Ovary (tissue), 10 donors: Measurements from ENCODE around the gene ENTPD7. TPM values are rescaled to one million over a fixed set of nuclear protein-coding genes. Genes with fewer than 3 reads are reported as not detected.

ENCODE experiments used
- DNase-seq, 5 donors: peaks; one replicate each; pipeline ENCODE4 v3.0.0-alpha.2; 2019 to 2020
- H3K27ac ChIP-seq, 2 donors: fragments of 200-600 bp; one replicate each; pipeline versions ENCODE4 v1.5.1 to v1.8.0; 2019 to 2022
- H3K27me3 ChIP-seq: fragments of 200-600 bp; one replicate; pipeline ENCODE4 v1.8.0; 2022
- H3K36me3 ChIP-seq: fragments of 200-600 bp; sonication (generic); one replicate; pipeline ENCODE4 v1.5.1; 2019
- H3K4me1 ChIP-seq: one replicate; pipeline ENCODE4 v1.8.1; 2013; ENCODE audit warnings: mild to moderate bottlenecking, moderate library complexity; ENCODE audit not compliant: insufficient read depth
- H3K4me3 ChIP-seq: fragments of 200-600 bp; sonication (generic); one replicate; pipeline ENCODE4 v1.5.1; 2017
- H3K9me3 ChIP-seq, 2 donors: fragments of 200-600 bp in 1 of 2; sonication (generic) in 1 of 2; one replicate each; pipeline versions ENCODE4 v1.5.1 to v1.8.1; 2013 to 2019; ENCODE audit warnings: mild to moderate bottlenecking in 1 of 2, moderate library complexity in 1 of 2
- EP300 ChIP-seq: sonication (generic); formaldehyde crosslinking; IDR thresholded peaks from one replicate; pipeline ENCODE4 v1.6.1; 2017; ENCODE audit warnings: antibody characterized with exemption
- POLR2A ChIP-seq: fragments of 450-650 bp; IDR thresholded peaks from one replicate; pipeline ENCODE4 v1.6.1; 2017; ENCODE audit warnings: antibody characterized with exemption, mild to moderate bottlenecking, moderate library complexity
- WGBS, 3 donors: extraction: QIAGEN DNeasy Blood & Tissue Kit in 1 of 3; methylation state at CpG; one replicate each; pipeline versions ENCODE4 v1.1.5 to v1.1.7; 2013 to 2017; 5-methylcytosine and 5-hydroxymethylcytosine counted together
- intact Hi-C, 4 donors: fragments of 100-400 bp; cut with DNase I; formaldehyde crosslinking; loops; one replicate each; pipeline versions ENCODE4 v1.11.0 to v1.15.1; 2022 to 2023
- long read RNA-seq, 3 donors: library from polyadenylated mRNA in 2 of 3; unstranded in 2 of 3; transcript quantifications; one replicate each; pipeline ENCODE4 v2.0.0 and lab custom pipeline, GENCODE V29; 2021 to 2026
- polyA plus RNA-seq, 2 donors: library from polyadenylated mRNA; stranded (reverse); fragments of 200-250 nt in 1 of 2; fragments of 350-450 nt in 1 of 2; fragmentation: Illumina TruSeq in 1 of 2; extraction: RNeasy Lipid Tissue Mini Kit (QIAGEN cat#74804) in 1 of 2; gene quantifications; one replicate each; pipeline ENCODE4 v1.2.3, GENCODE V29; 2013 to 2014
- total RNA-seq, 7 donors: library from RNA; depleted of rRNA in 2 of 7; stranded (reverse); fragments of >200 nt in 2 of 7; fragmentation: NEBNext Ultra II Directional in 3 of 7; extraction: Animal tissue kit (Norgen Biotek cat#: 25700) in 3 of 7; gene quantifications; one replicate each; pipeline versions ENCODE4 v1.1.0 to v1.2.4, GENCODE V29; 2016 to 2023
- TF ChIP-seq, protein P1 (sequence below), 3 donors: fragments of 450-650 bp in 2 of 3; fragments of 200-600 bp in 1 of 3; IDR thresholded peaks; one replicate each; pipeline versions ENCODE4 v1.5.1 to v1.8.0; 2016 to 2022; ENCODE audit warnings: antibody characterized with exemption in 3 of 3, mild to moderate bottlenecking in 1 of 3
- donor health status: DM: no; HTN: no; CAD: no; lungs with moderate emphysema.
- donor health status: DM: no; HTN: no; CAD: no.
- donor health status: Bipolar disorder and iron deficiency.
- donor health status: DM: yes; HTN: yes; CAD: no.
- donor health status: DM: no; HTN: no; CAD: no.
- donor health status: DM: yes; HTN: yes; CAD: no.

Gene ENTPD7
- 1 to 10 TPM; 2.1 to 7.6 (median 5.3) TPM for total RNA-seq
- 1 to 10 TPM; 1.1 to 8.8 TPM for polyA plus RNA-seq
- long read RNA-seq, donor 1, partial matches to known transcripts, result 1 of 2 reads
- long read RNA-seq, donor 1, other reads (novel, unspliced or antisense), result 1 of 2 reads
- long read RNA-seq, donor 2, result 0 reads
- long read RNA-seq, donor 3, transcript ENTPD7-201 (13 exons, 3,550 nt), result major isoform, 5 of 8 reads
- long read RNA-seq, donor 3, partial matches to known transcripts, result 0 of 8 reads
- long read RNA-seq, donor 3, other reads (novel, unspliced or antisense), result 3 of 8 reads

GRCh38 chr10:99659031-99659867, at the start of gene ENTPD7:
ENTPD7 (plus strand) TSS chr10:99659509; CDS start chr10:99659957, 448 bp downstream.
- Histone ChIP-seq H3K27me3 (no peaks in the 10 kb centered on the region), H3K4me1 (peaks cover 6% of the 10 kb centered on the region), H3K4me3 (peak within 1 kb of the TSS; percentile 83), H3K27ac (no peak within 1 kb of the TSS), H3K9me3 (no peaks in the 10 kb centered on the region), H3K36me3 (no peaks in the 10 kb centered on the region)
- TF ChIP-seq POLR2A, result no peak
- no peak for TF ChIP-seq EP300
- TF ChIP-seq, protein P1, sequence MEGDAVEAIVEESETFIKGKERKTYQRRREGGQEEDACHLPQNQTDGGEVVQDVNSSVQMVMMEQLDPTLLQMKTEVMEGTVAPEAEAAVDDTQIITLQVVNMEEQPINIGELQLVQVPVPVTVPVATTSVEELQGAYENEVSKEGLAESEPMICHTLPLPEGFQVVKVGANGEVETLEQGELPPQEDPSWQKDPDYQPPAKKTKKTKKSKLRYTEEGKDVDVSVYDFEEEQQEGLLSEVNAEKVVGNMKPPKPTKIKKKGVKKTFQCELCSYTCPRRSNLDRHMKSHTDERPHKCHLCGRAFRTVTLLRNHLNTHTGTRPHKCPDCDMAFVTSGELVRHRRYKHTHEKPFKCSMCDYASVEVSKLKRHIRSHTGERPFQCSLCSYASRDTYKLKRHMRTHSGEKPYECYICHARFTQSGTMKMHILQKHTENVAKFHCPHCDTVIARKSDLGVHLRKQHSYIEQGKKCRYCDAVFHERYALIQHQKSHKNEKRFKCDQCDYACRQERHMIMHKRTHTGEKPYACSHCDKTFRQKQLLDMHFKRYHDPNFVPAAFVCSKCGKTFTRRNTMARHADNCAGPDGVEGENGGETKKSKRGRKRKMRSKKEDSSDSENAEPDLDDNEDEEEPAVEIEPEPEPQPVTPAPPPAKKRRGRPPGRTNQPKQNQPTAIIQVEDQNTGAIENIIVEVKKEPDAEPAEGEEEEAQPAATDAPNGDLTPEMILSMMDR (IDR thresholded peaks at IDR 0.05), result peak in 2 of 3 donors; percentile 58 to 66
- 0 to 1% (median 0%) methylated on average over 59 to 71 of the region's 71 CpGs for WGBS, 3 donors
- DNase-seq, result peak; percentile 87 to 93 (median 90)
- intact Hi-C loops, result no loop called here

DNA sequence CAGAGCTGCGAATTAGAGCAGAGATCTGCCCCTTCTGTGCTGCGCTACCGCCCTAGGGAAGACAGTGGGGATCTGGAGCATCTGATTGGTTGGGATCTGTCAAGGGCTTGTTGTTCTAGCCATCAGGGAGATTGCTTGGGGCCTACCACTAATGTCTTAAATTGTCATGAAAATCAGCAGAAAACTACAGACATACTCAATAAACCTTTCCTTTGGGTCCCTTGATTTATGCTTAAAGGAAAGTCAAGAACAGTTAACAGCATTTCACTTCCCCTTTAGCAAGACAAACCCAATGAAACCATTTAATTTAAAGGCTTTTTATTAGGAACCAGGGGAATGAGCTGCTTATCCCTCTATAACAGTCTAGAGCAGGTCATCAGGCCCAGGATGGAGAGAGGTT, 49.1 kb upstream of the ENTPD7 start:
- DNase-seq, result no peak
- H3K27ac ChIP-seq, result no peak overlapping the region
- no peak for TF ChIP-seq POLR2A
- no peaks in the 10 kb centered on the region for H3K36me3 ChIP-seq
- no peaks in the 10 kb centered on the region for H3K27me3 ChIP-seq
- no peak overlapping the region for H3K4me3 ChIP-seq
- H3K9me3 ChIP-seq, result no peaks in the 10 kb centered on the region
- 87 to 89% (median 88%) methylated on average over 3 of the region's 3 CpGs for WGBS, 3 donors
- no peaks in the 10 kb centered on the region for H3K4me1 ChIP-seq
- intact Hi-C loops, result loop anchor here in 3 of 4 donors (5.0 to 10.0 kb wide), 3 partner anchors 175 to 215 kb away; partner anchors contain the start of gene GOT1 (in 2 of the 3)

DNA sequence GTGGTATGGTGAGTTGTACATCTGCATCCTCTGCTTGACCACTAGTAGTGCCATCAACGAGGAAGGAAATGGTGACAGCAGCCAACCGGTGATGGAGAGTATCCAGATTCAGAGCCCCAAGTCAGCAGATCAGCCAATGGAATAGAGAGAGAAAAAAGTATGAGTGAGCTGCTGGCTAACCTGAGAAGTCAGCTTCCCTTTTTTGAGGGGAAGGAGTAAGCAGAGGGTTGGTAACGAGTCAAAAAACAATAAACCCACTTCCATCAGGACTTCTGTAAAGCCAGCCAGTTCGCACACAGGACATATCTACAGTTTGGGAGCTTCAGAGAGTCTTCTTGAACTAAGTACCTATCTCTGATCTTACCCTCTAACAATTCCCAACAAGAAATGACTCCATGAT, 48.0 kb upstream of the ENTPD7 start:
- Histone ChIP-seq H3K9me3 (no peaks in the 10 kb centered on the region), H3K27ac (no peak overlapping the region), H3K4me1 (no peaks in the 10 kb centered on the region), H3K36me3 (no peaks in the 10 kb centered on the region), H3K27me3 (no peaks in the 10 kb centered on the region), H3K4me3 (no peak overlapping the region)
- no peak for DNase-seq
- TF ChIP-seq POLR2A (no peak), EP300 (no peak)
- TF ChIP-seq, protein P1 (IDR thresholded peaks at IDR 0.05), result no peak
- WGBS, 3 donors, result 69 to 82% (median 75%) methylated on average over 4 of the region's 4 CpGs
- intact Hi-C loops, result loop anchor here in 3 of 4 donors (5.0 to 10.0 kb wide), 3 partner anchors 177 to 217 kb away; partner anchors contain the start of gene GOT1 (in 2 of the 3)

DNA sequence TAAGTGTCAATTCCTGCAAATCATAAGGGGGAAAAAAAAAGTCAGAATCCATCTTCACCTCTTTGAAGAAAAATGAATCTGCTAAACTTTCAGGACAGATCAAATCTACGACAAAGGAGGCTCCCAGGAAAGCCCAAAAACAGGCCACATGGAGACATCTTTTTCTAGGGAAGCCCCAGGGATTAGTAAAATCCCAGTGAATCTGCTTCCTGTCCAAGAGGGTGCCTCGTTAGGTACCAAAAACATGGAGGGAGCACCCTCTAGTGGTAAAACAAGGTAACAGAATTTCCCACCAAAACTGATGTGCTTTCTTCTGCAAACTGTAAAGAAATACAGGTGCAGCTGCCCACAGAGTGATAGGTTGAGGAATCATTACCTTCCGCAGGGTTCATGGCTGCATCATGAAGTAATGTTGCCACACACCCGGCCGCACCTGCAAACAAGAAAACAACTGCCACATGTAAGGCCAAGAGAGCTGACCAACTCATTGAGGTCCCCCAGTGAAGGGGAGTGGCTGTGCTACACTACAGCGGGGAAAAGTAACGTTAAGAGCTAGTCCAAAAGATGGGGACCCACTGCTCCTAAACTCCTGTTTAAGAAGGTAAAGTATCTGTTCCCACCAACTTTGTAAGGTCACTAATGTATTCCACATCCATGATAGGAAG, 47.0 kb upstream of the ENTPD7 start:
- Histone ChIP-seq H3K36me3 (no peaks in the 10 kb centered on the region), H3K4me1 (peaks cover 2% of the 10 kb centered on the region), H3K4me3 (no peak overlapping the region), H3K27ac (no peak overlapping the region), H3K27me3 (no peaks in the 10 kb centered on the region), H3K9me3 (no peaks in the 10 kb centered on the region)
- intact Hi-C loops, result loop anchor here in 3 of 4 donors (2.0 to 10.0 kb wide), 4 partner anchors 177 to 219 kb away; partner anchors contain the start of gene GOT1 (in 2 of the 3)
- WGBS, 3 donors, result 18 to 20% (median 19%) methylated on average over 7 of the region's 7 CpGs
- no peak for TF ChIP-seq EP300
- TF ChIP-seq, protein P1 (IDR thresholded peaks at IDR 0.05), result peak; percentile 36 to 71 (median 62)
- peak in 1 of 5 donors; percentile 27 for DNase-seq
